PC-3 (cell line): ENCODE results near the gene LBX2. TPM values are rescaled to one million over a fixed set of nuclear protein-coding genes. Genes with fewer than 3 reads are reported as not detected.

Source experiments
- ATAC-seq: fragments of 200-7000 bp; cut with Tn5 transposase; 2 replicates; pipeline ENCODE4 v1.9.1; 2020; ENCODE audit warnings: mild to moderate bottlenecking, moderate library complexity
- BruUV-seq: library from RNA; stranded (reverse); fragments of 400-500 nt; replicated peaks from 2 replicates; lab custom pipeline; 2021; lab: Mats Ljungman, UMichigan
- CTCF ChIA-PET: fragments of 300-600 bp; sonication (Branson Sonifier 250); formaldehyde crosslinking; loops from one replicate; lab custom pipeline; 2022; ENCODE audit warnings: antibody characterized with exemption; lab: Charles Lee
- POLR2A ChIA-PET: fragments of 300-600 bp; sonication (Branson Sonifier 250); formaldehyde crosslinking; loops from one replicate; lab custom pipeline; 2022; ENCODE audit warnings: antibody characterized with exemption; ENCODE audit not compliant: unreplicated experiment; lab: Charles Lee
- DNase-seq: peaks from one replicate; pipeline ENCODE4 v3.0.0-alpha.2; 2015
- H2AFZ ChIP-seq: fragments of 300-600 bp; sonication (generic); 2 replicates; pipeline ENCODE4 v1.6.0; 2016; ENCODE audit warnings: antibody characterized with exemption, low read length
- H3F3A ChIP-seq: fragments of 300-600 bp; sonication (generic); one replicate; pipeline ENCODE4 v1.6.0; 2017; ENCODE audit warnings: antibody characterized with exemption, low read length, control low read depth, mild to moderate bottlenecking; ENCODE audit not compliant: unreplicated experiment
- H3K27ac ChIP-seq: fragments of 300-600 bp; sonication (generic); 2 replicates; pipeline ENCODE4 v1.5.1; 2016; ENCODE audit warnings: mild to moderate bottlenecking, low read length
- H3K27me3 ChIP-seq: fragments of 300-600 bp; sonication (generic); 2 replicates; pipeline ENCODE4 v1.6.1; 2016; ENCODE audit warnings: low read length, mixed read lengths
- H3K36me3 ChIP-seq: fragments of 300-600 bp; sonication (generic); 2 replicates; pipeline ENCODE4 v1.6.1; 2016; ENCODE audit warnings: low read depth, mixed run types, low read length, mixed read lengths
- H3K4me1 ChIP-seq: fragments of 300-600 bp; sonication (generic); 2 replicates; pipeline ENCODE4 v1.5.1; 2016; ENCODE audit warnings: low read length; ENCODE audit not compliant: insufficient read depth
- H3K4me2 ChIP-seq: fragments of 300-600 bp; sonication (generic); 2 replicates; pipeline ENCODE4 v1.6.0; 2016; ENCODE audit warnings: low read length
- H3K4me3 ChIP-seq: fragments of 300-600 bp; sonication (generic); 2 replicates; pipeline ENCODE4 v1.5.1; 2016; ENCODE audit warnings: mild to moderate bottlenecking, low read length, mixed read lengths
- H3K79me2 ChIP-seq: fragments of 300-600 bp; sonication (generic); 2 replicates; pipeline ENCODE4 v1.6.1; 2017; ENCODE audit warnings: low read length, mixed read lengths
- H3K9ac ChIP-seq: fragments of 300-600 bp; sonication (generic); 2 replicates; pipeline ENCODE4 v1.6.0; 2016; ENCODE audit warnings: mild to moderate bottlenecking, low read length
- H3K9me2 ChIP-seq: fragments of 300-600 bp; sonication (generic); replicated peaks from 2 replicates; pipeline ENCODE4 v1.6.1; 2016; ENCODE audit warnings: mixed run types, low read length, mixed read lengths
- H3K9me3 ChIP-seq: fragments of 300-600 bp; sonication (generic); 2 replicates; pipeline ENCODE4 v1.6.1; 2016; ENCODE audit warnings: low read length, mixed read lengths
- H4K20me1 ChIP-seq: fragments of 300-600 bp; sonication (generic); 2 replicates; pipeline ENCODE4 v1.6.1; 2016; ENCODE audit warnings: low read length, mixed read lengths
- EZH2 ChIP-seq: fragments of 300-600 bp; sonication (generic); IDR thresholded peaks from one replicate; pipeline ENCODE4 v1.6.1; 2017; ENCODE audit warnings: antibody characterized with exemption, mild to moderate bottlenecking, low read length; ENCODE audit not compliant: unreplicated experiment
- EZH2phosphoT487 ChIP-seq: fragments of 300-600 bp; sonication (generic); IDR thresholded peaks from 2 replicates; pipeline ENCODE4 v1.6.1; 2018; ENCODE audit warnings: mild to moderate bottlenecking, antibody characterized with exemption, low read length, borderline replicate concordance
- intact Hi-C: fragments of 100-400 bp; cut with micrococcal nuclease; formaldehyde crosslinking; loops from 2 replicates; pipeline ENCODE4 v1.9.0; 2023
- total RNA-seq: library from RNA; depleted of rRNA; stranded (reverse); fragments of >200 nt; gene quantifications from 2 replicates; pipeline ENCODE4 v1.2.3, GENCODE V29; 2014
- TF ChIP-seq, protein P1 (sequence below): fragments of 300-600 bp; sonication (generic); conservative IDR thresholded peaks from 2 replicates; pipeline ENCODE4 v1.5.1; 2017; ENCODE audit warnings: antibody characterized with exemption, low read depth, mild to moderate bottlenecking, low read length

LBX2 gene
- total RNA-seq, 1 experiment from 2014 or later: not detected

DNA sequence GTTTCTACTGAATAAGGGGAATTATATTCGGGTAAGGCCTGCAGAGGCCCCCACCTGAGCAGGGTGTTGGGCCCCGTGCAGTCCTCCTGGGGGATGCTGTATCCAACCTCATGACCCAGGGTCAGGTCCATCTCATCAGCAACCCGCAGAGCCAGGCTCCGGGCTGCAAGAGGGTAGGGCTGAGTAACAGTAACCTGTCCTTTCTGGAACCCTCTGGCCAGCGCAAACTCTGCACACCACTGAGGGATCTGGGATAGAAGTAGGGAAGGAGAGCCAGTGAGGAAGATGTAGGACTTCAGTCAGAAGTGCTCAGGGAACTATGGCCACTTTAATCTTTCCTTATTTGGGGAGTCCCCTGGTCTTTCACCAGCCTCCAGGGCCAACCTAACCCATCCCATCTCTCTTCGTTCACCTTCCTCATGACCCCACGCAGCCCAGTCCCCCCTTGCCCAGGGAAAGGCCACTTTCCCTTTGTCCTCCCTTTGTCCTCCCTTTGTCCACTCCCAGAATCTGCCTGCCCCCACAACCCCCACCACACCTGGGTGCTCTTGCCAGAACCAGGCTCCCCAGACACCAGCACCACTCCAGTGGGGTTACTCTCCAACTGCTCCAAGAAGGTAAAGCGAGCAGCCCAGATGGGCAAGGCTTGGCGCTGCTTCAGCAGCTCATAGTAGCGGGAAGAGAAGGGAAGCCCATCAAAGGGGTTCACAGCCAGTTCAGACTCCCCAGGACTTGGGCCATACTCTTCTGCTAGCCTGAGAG, 25.7 kb upstream of the LBX2 start:
- ATAC-seq: no peak
- H3F3A ChIP-seq: no peaks in the 10 kb centered on the region
- TF ChIP-seq EZH2phosphoT487 (no peak), EZH2 (no peak)
- TF ChIP-seq, protein P1, sequence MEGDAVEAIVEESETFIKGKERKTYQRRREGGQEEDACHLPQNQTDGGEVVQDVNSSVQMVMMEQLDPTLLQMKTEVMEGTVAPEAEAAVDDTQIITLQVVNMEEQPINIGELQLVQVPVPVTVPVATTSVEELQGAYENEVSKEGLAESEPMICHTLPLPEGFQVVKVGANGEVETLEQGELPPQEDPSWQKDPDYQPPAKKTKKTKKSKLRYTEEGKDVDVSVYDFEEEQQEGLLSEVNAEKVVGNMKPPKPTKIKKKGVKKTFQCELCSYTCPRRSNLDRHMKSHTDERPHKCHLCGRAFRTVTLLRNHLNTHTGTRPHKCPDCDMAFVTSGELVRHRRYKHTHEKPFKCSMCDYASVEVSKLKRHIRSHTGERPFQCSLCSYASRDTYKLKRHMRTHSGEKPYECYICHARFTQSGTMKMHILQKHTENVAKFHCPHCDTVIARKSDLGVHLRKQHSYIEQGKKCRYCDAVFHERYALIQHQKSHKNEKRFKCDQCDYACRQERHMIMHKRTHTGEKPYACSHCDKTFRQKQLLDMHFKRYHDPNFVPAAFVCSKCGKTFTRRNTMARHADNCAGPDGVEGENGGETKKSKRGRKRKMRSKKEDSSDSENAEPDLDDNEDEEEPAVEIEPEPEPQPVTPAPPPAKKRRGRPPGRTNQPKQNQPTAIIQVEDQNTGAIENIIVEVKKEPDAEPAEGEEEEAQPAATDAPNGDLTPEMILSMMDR: no peak
- no peak overlapping the region for H3K4me2 ChIP-seq
- BruUV-seq: no TSS peak
- no peak overlapping the region for H3K4me3 ChIP-seq
- H3K27me3 ChIP-seq: no peaks in the 10 kb centered on the region
- ChIA-PET CTCF (no interaction called here), POLR2A (no interaction called here)
- H2AFZ ChIP-seq: no peak overlapping the region
- no peak overlapping the region for H3K27ac ChIP-seq
- intact Hi-C loops: no loop called here
- H3K9ac ChIP-seq: no peak overlapping the region
- H3K36me3 ChIP-seq: peaks cover 26% of the 10 kb centered on the region
- H3K79me2 ChIP-seq: peaks cover 27% of the 10 kb centered on the region
- 0 out of 2 replicates have a peak, but pooled peaks cover 7% of the 10 kb centered on the region for H4K20me1 ChIP-seq
- H3K4me1 ChIP-seq: peaks cover 12% of the 10 kb centered on the region
- no peaks in the 10 kb centered on the region for H3K9me2 ChIP-seq
- no peak for DNase-seq
- H3K9me3 ChIP-seq: no peaks in the 10 kb centered on the region

DNA sequence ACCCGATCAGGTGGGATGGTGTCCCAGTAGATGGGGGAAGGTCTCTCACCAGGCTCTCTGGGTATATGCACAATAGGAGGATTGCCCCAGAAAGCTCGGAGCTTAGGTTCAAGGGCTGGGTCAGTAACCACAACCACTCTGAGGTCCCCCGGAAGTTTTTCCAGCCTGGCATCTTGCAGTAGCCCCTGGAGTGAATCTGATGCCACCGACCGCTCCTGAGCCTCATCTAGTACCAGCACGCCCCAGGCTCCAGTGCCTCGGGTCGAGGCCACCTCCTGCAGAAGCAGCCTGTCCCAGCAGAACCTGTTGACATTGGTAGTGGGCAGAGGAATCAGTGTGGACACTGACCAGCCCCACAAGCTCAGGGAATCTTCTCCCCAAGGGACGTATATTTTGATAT, 24.6 kb upstream of the LBX2 start:
- CTCF ChIA-PET: no interaction called here
- intact Hi-C loops: no loop called here
- DNase-seq: no peak
- POLR2A ChIA-PET: no interaction called here
- H3K4me2 ChIP-seq: no peak overlapping the region
- H3K36me3 ChIP-seq: peaks cover 26% of the 10 kb centered on the region
- H3K79me2 ChIP-seq: peaks cover 19% of the 10 kb centered on the region
- H3K4me3 ChIP-seq: no peak overlapping the region
- BruUV-seq: no TSS peak
- TF ChIP-seq EZH2phosphoT487 (no peak), EZH2 (no peak)
- TF ChIP-seq, protein P1: no peak
- 0 out of 2 replicates have a peak, but pooled peaks cover 7% of the 10 kb centered on the region for H4K20me1 ChIP-seq
- no peaks in the 10 kb centered on the region for H3K9me2 ChIP-seq
- no peak overlapping the region for H2AFZ ChIP-seq
- H3K27ac ChIP-seq: no peak overlapping the region
- no peak for ATAC-seq
- no peaks in the 10 kb centered on the region for H3F3A ChIP-seq
- peaks cover 12% of the 10 kb centered on the region for H3K4me1 ChIP-seq
- H3K27me3 ChIP-seq: no peaks in the 10 kb centered on the region
- no peaks in the 10 kb centered on the region for H3K9me3 ChIP-seq
- H3K9ac ChIP-seq: no peak overlapping the region

DNA sequence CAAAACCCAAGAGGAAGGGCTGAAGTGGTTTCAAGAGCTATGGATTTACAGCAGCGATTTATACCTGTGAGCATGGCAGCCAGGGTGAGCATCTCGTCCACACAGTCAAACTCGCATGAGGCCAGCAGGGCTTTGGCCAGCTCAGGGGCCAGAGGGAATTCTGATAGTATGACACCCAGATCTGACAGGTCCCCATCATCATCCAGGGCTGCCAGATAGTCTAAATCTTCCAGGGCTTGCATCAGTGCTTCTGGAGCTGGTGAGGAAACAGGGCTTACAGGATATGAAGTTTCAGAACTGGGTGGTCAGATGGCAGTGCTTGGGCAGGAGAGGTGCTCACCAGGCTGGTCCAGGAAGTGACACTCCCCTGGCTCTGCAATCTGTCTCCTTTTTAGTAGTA, 23.1 kb upstream of the LBX2 start:
- no peaks in the 10 kb centered on the region for H3K9me3 ChIP-seq
- no peaks in the 10 kb centered on the region for H3K9me2 ChIP-seq
- DNase-seq (no peak), ATAC-seq (no peak)
- H3K4me3 ChIP-seq: no peak overlapping the region
- POLR2A ChIA-PET: no interaction called here
- H2AFZ ChIP-seq: no peak overlapping the region
- H3F3A ChIP-seq: no peaks in the 10 kb centered on the region
- intact Hi-C loops: no loop called here
- no TSS peak for BruUV-seq
- CTCF ChIA-PET: no interaction called here
- TF ChIP-seq, protein P1: no peak
- TF ChIP-seq EZH2phosphoT487 (no peak), EZH2 (no peak)
- H3K79me2 ChIP-seq: peaks cover 4% of the 10 kb centered on the region
- H3K27ac ChIP-seq: no peak overlapping the region
- no peak overlapping the region for H3K4me2 ChIP-seq
- H3K36me3 ChIP-seq: peaks cover 20% of the 10 kb centered on the region
- H4K20me1 ChIP-seq: no peaks in the 10 kb centered on the region
- H3K4me1 ChIP-seq: no peaks in the 10 kb centered on the region
- no peak overlapping the region for H3K9ac ChIP-seq
- H3K27me3 ChIP-seq: no peaks in the 10 kb centered on the region
